HG03064 (cell line): Measurements from ENCODE around the gene TRAF2.

ENCODE experiments used
- ATAC-seq: cut with Tn5 transposase; IDR thresholded peaks from one replicate; pipeline ENCODE4 v1.9.1; 2021; ENCODE audit warnings: low read depth; ENCODE audit not compliant: unreplicated experiment

Gene TRAF2

GRCh38 chr9:136847088-136847825 lies 39.1 kb upstream of the TRAF2 start:
- ATAC-seq = no peak

- no peak for ATAC-seq
Measured at GRCh38 chr9:136847826-136848392, 38.4 kb upstream of the TRAF2 start.

GRCh38 chr9:136848393-136849037 lies 37.8 kb upstream of the TRAF2 start:
- no peak for ATAC-seq

- peak; percentile 55 for ATAC-seq
Measured at GRCh38 chr9:136849038-136849959, 37.0 kb upstream of the TRAF2 start, which contains the start of gene PHPT1. Gene PHPT1, plus strand, starts transcription at chr9:136849409. Its CDS starts 22 bp downstream, at chr9:136849431.

- ATAC-seq = no peak
Measured at GRCh38 chr9:136849960-136850865, 36.1 kb upstream of the TRAF2 start.

GRCh38 chr9:136850866-136851775 lies 35.2 kb upstream of the TRAF2 start:
- ATAC-seq = no peak

- ATAC-seq = no peak
Measured at GRCh38 chr9:136851941-136852663, 34.2 kb upstream of the TRAF2 start, which contains the start of gene MAMDC4. Gene MAMDC4, plus strand, starts transcription at chr9:136852346. Its CDS starts 71 bp downstream, at chr9:136852417.

GRCh38 chr9:136852664-136853595 lies 33.4 kb upstream of the TRAF2 start:
- ATAC-seq = no peak

GRCh38 chr9:136853596-136854112 lies 32.7 kb upstream of the TRAF2 start:
- no peak for ATAC-seq

- no peak for ATAC-seq
Measured at GRCh38 chr9:136854113-136854841, 32.0 kb upstream of the TRAF2 start.

- ATAC-seq = no peak
Measured at GRCh38 chr9:136854842-136855460, 31.4 kb upstream of the TRAF2 start.

- no peak for ATAC-seq
Measured at GRCh38 chr9:136855461-136856078, 30.7 kb upstream of the TRAF2 start.

- ATAC-seq = no peak
Measured at GRCh38 chr9:136856079-136856476, 30.2 kb upstream of the TRAF2 start.

- no peak for ATAC-seq
Measured at GRCh38 chr9:136856541-136857141, 29.7 kb upstream of the TRAF2 start.

GRCh38 chr9:136857166-136857565 lies 29.1 kb upstream of the TRAF2 start:
- no peak for ATAC-seq
